GM20431 (cell line): ENCODE data around the gene RNF133.
"Not testable (repeated sequence)": the region's sequence is repeated elsewhere in the genome, so short reads cannot be mapped to it uniquely, and the experiment has no call there.

ENCODE experiments used
- in situ Hi-C: fragments of 300-500 bp; cut with MseI, MboI; formaldehyde crosslinking; loops from one replicate; pipeline ENCODE4 v1.15.0; 2020; ENCODE audit warnings: low sequenced_read_pairs; ENCODE audit not compliant: unreplicated experiment

RNF133 gene

GRCh38 chr7:122691569-122692235 lies 7.2 kb downstream of the RNF133 start:
- in situ Hi-C loops: no loop called here

GRCh38 chr7:122689346-122690109 lies 9.4 kb downstream of the RNF133 start:
- in situ Hi-C loops: no loop called here

GRCh38 chr7:122688400-122688998 lies 10.4 kb downstream of the RNF133 start:
- in situ Hi-C loops: no loop called here

GRCh38 chr7:122686360-122686878 lies 12.5 kb downstream of the RNF133 start:
- in situ Hi-C loops: no loop called here

- in situ Hi-C loops: no loop called here
These were observed 14.4 kb downstream of the RNF133 start for GRCh38 chr7:122684504-122684903.

- in situ Hi-C loops: no loop called here
These were observed 15.9 kb downstream of the RNF133 start for GRCh38 chr7:122682815-122683550.

- in situ Hi-C loops: not testable (repeated sequence)
These were observed 17.7 kb downstream of the RNF133 start for GRCh38 chr7:122681186-122681585.

GRCh38 chr7:122679813-122680212 lies 19.1 kb downstream of the RNF133 start:
- in situ Hi-C loops: no loop called here

- in situ Hi-C loops: not testable (repeated sequence)
These were observed 19.6 kb downstream of the RNF133 start for GRCh38 chr7:122679269-122679709.

- in situ Hi-C loops: no loop called here
These were observed 21.8 kb downstream of the RNF133 start for GRCh38 chr7:122677149-122677548.

GRCh38 chr7:122676466-122676865 lies 22.5 kb downstream of the RNF133 start:
- in situ Hi-C loops: no loop called here

GRCh38 chr7:122675621-122676020 lies 23.3 kb downstream of the RNF133 start:
- in situ Hi-C loops: no loop called here

- in situ Hi-C loops: no loop called here
These were observed 23.9 kb downstream of the RNF133 start for GRCh38 chr7:122675011-122675410.

GRCh38 chr7:122674502-122674901 lies 24.4 kb downstream of the RNF133 start:
- in situ Hi-C loops: no loop called here

GRCh38 chr7:122673951-122674350 lies 25.0 kb downstream of the RNF133 start:
- in situ Hi-C loops: no loop called here

GRCh38 chr7:122672536-122672935 lies 26.4 kb downstream of the RNF133 start:
- in situ Hi-C loops: no loop called here

GRCh38 chr7:122663733-122664132 lies 35.2 kb downstream of the RNF133 start:
- in situ Hi-C loops: no loop called here

GRCh38 chr7:122658856-122659255 lies 40.1 kb downstream of the RNF133 start:
- in situ Hi-C loops: no loop called here

GRCh38 chr7:122653685-122654084 lies 45.2 kb downstream of the RNF133 start:
- in situ Hi-C loops: no loop called here

GRCh38 chr7:122652876-122653275 lies 46.0 kb downstream of the RNF133 start:
- in situ Hi-C loops: no loop called here
